ENCODE results near the gene MRFAP1. TPM values are rescaled to one million over a fixed set of nuclear protein-coding genes. Genes with fewer than 3 reads are reported as not detected.

Gene MRFAP1
- total and polyA plus RNA-seq, 8 donors = 70.2 to 178 (median 108) TPM

- TF ChIP-seq CTCF (IDR thresholded peaks at IDR 0.05) = no peak
- DNase-seq (no peak), FAIRE-seq (no peak), ATAC-seq (no peak)
- Histone ChIP-seq H3K27ac (no peak overlapping the region), H3K27me3 (no peaks in the 10 kb centered on the region), H3K4me1 (no peaks in the 10 kb centered on the region), H3K9me3 (no peaks in the 10 kb centered on the region), H3K4me3 (no peak overlapping the region), H3K36me3 (no peaks in the 10 kb centered on the region)
- 72 to 79% methylated on average over 65 of the region's 65 CpGs for WGBS, 2 donors
- intact Hi-C loops (cut with DNase I) = no loop called here
Measured at GRCh38 chr4:6657242-6658208, 17.0 kb downstream of the MRFAP1 start.

- Histone ChIP-seq H3K4me1 (no peaks in the 10 kb centered on the region), H3K9me3 (no peaks in the 10 kb centered on the region), H3K36me3 (no peaks in the 10 kb centered on the region), H3K27me3 (no peaks in the 10 kb centered on the region), H3K4me3 (peak overlapping the region in 1 of 4 donors; percentile 31), H3K27ac (no peak overlapping the region)
- no peak for FAIRE-seq
- intact Hi-C loops (cut with DNase I) = no loop called here
- ATAC-seq = peak in 1 of 4 donors; percentile 18
- DNase-seq = no peak
- no peak for TF ChIP-seq CTCF (IDR thresholded peaks at IDR 0.05)
- 94 to 98% methylated on average over 7 of the region's 7 CpGs for WGBS, 2 donors
Measured at GRCh38 chr4:6658209-6658595, 17.7 kb downstream of the MRFAP1 start.

GRCh38 chr4:6658597-6659075 lies 18.2 kb downstream of the MRFAP1 start:
- WGBS, 2 donors = 27 to 33% methylated on average over 52 of the region's 52 CpGs
- intact Hi-C loops (cut with DNase I) = no loop called here
- TF ChIP-seq CTCF (IDR thresholded peaks at IDR 0.05) = no peak
- no peaks in the 10 kb centered on the region for H3K9me3 ChIP-seq
- DNase-seq = peak in 2 of 6 donors; percentile 58 to 66
- no peaks in the 10 kb centered on the region for H3K36me3 ChIP-seq
- H3K4me3 ChIP-seq = peak overlapping the region; percentile 10 to 31 (median 12)
- ATAC-seq = peak; percentile 35 to 87 (median 74)
- H3K27me3 ChIP-seq = no peaks in the 10 kb centered on the region
- H3K27ac ChIP-seq = no peak overlapping the region
- no peak for FAIRE-seq
- H3K4me1 ChIP-seq = no peaks in the 10 kb centered on the region

GRCh38 chr4:6659897-6660296 lies 19.4 kb downstream of the MRFAP1 start:
- Histone ChIP-seq H3K36me3 (no peaks in the 10 kb centered on the region), H3K4me1 (no peaks in the 10 kb centered on the region), H3K27ac (no peak overlapping the region), H3K9me3 (no peaks in the 10 kb centered on the region), H3K27me3 (no peaks in the 10 kb centered on the region), H3K4me3 (no peak overlapping the region)
- TF ChIP-seq CTCF (IDR thresholded peaks at IDR 0.05) = no peak
- intact Hi-C loops (cut with DNase I) = no loop called here
- no peak for ATAC-seq
- FAIRE-seq = no peak
- DNase-seq = no peak
- 83 to 95% methylated on average over 2 of the region's 2 CpGs for WGBS, 2 donors

- DNase-seq = no peak
- ATAC-seq = no peak
- Histone ChIP-seq H3K27me3 (no peaks in the 10 kb centered on the region), H3K4me3 (no peak overlapping the region), H3K27ac (no peak overlapping the region), H3K9me3 (no peaks in the 10 kb centered on the region), H3K4me1 (no peaks in the 10 kb centered on the region), H3K36me3 (no peaks in the 10 kb centered on the region)
- FAIRE-seq = no peak
- WGBS, 2 donors = 91 to 97% methylated on average over 3 of the region's 3 CpGs
- intact Hi-C loops (cut with DNase I) = no loop called here
- no peak for TF ChIP-seq CTCF (IDR thresholded peaks at IDR 0.05)
Measured at GRCh38 chr4:6660430-6660829, 19.9 kb downstream of the MRFAP1 start.

Measured in pancreas (tissue), 10 donors.